ENCODE data around the gene CD74.

CD74 gene

DNA sequence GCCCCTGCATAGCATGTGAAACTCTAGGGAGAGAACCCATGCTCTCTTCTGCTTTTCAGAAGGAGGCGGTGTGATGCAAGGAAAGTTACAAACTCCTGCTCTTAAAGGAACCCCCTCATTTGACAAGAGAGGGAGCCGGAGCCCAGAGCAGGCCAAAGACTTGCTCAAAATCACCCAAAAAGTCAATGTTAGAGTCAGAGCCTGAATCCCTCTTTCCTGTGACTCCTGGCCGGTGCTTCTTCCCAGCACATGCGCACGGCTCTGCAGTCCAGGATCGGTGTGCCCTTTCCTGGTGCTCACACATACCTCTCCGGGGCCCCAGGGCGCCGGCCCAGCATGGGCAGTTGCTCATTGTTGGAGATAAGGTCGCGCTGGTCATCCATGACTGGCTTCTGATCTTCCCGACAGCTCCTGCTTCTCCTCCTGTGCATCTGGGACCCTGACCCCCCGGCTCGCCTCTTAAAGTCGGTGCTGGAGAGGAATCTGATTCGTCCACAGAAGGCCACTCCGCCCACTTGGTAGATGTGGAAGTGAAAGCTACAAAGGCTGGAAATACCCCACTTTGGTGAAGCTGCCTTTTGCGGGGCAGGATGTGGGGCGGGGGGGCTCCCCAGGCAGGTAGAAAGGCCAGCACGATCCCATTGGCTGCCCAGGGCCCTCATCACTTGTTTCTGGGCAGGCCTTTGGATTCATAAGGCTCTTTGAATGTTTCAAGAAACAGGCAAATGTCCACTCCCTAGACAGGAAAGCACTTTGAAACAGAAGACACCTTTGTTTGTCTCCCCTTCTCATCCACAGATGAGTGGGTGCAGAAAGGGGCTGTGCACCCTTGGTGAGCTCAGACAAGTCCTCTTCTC is at the start of gene CD74:
Gene CD74 (minus strand): TSS at position 592 of the 857 bp plus-strand sequence. CDS start 161 bp downstream, at position 431.
- H3K4me3 ChIP-seq (ENCODE audit: low read depth, low read length) = peak within 1 kb of the TSS; percentile 97
- TF ChIP-seq, protein P1, sequence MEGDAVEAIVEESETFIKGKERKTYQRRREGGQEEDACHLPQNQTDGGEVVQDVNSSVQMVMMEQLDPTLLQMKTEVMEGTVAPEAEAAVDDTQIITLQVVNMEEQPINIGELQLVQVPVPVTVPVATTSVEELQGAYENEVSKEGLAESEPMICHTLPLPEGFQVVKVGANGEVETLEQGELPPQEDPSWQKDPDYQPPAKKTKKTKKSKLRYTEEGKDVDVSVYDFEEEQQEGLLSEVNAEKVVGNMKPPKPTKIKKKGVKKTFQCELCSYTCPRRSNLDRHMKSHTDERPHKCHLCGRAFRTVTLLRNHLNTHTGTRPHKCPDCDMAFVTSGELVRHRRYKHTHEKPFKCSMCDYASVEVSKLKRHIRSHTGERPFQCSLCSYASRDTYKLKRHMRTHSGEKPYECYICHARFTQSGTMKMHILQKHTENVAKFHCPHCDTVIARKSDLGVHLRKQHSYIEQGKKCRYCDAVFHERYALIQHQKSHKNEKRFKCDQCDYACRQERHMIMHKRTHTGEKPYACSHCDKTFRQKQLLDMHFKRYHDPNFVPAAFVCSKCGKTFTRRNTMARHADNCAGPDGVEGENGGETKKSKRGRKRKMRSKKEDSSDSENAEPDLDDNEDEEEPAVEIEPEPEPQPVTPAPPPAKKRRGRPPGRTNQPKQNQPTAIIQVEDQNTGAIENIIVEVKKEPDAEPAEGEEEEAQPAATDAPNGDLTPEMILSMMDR (IDR thresholded peaks at IDR 0.05; ENCODE audit: borderline replicate concordance, insufficient read depth, low read depth, low read length) = no peak

DNA sequence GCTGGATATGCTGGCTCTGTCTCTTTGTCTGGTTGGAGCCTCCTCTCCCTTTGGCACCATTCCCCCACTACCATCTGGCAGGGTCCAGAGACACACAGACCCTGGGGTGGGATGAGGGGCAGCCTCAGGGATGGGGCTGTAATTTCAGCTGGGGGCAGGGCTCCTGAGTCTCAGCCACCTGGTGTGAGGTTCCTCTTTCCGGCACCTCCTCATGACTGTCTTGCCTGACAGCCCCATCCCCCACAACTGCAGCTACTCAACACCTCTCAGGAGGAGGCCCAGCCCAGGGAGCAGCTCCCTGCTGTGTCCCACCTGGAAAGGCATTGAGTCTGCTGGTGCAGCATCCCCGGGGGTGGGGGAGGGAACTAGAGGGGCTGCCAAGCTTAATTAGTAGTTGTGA is 48.5 kb upstream of the CD74 start:
- no peak overlapping the region for H3K4me3 ChIP-seq (ENCODE audit: low read depth, low read length)
- TF ChIP-seq, protein P1 (IDR thresholded peaks at IDR 0.05; ENCODE audit: borderline replicate concordance, insufficient read depth, low read depth, low read length) = no peak

DNA sequence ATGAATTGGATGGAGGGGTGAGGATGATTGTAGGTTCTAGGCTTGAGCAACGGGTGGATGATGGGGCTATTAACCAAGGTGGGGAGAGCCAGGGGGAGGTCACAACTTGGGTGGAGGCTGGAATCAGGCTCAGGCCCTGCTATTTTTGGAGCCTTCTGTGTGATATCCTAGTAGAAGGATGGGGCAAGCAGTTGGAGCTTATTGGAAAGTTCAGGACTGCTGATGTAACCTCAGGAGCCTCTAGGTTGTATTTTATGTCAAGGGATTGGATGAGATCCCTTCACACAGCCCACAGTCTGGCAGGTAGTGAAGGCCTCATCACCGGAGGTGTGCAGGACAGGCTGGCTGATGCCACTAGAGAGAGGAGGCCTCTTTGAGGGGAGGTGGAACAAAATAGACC is 48.1 kb upstream of the CD74 start:
- TF ChIP-seq, protein P1 (IDR thresholded peaks at IDR 0.05; ENCODE audit: borderline replicate concordance, insufficient read depth, low read depth, low read length) = no peak
- H3K4me3 ChIP-seq (ENCODE audit: low read depth, low read length) = no peak overlapping the region

DNA sequence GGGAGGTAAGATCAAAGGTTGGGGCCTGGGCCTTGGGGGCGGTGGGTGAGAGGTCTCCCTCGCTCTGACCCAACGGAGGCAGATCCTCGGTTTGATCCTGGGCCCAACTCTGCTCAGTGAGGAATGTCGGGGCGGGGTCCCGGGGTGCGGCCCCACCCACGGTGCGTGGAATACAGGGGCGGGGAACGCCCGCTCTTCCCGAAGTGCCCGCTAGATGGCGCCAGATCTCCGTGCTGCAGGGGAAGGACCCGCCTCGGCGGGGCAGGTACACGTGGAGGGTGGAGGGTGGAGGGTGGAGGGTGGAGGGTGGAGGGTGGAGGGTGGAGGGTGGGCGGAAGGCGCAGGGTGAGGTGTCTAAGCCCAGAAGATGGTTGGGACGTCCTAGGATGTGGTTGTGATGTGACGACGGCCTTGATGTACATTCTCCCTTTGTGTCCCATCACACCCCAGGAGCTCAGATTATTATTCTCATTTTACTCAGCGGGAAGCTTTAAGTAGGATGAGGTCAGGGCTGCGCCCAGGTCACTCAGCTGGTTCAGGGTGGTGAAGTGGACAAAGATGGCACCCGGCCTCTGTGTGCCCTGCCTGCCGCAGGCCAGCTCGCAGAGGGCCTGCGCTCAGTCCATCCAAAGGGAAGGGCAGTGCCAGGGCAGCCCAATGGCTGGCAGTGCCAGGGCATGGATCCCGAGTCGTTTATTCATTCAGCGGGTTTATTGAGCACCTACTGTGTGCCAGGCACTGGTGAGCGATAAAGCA is 46.3 kb upstream of the CD74 start:
- TF ChIP-seq, protein P1 (IDR thresholded peaks at IDR 0.05; ENCODE audit: borderline replicate concordance, insufficient read depth, low read depth, low read length) = peak; percentile 79
- peak overlapping the region; percentile 19 for H3K4me3 ChIP-seq (ENCODE audit: low read depth, low read length)

DNA sequence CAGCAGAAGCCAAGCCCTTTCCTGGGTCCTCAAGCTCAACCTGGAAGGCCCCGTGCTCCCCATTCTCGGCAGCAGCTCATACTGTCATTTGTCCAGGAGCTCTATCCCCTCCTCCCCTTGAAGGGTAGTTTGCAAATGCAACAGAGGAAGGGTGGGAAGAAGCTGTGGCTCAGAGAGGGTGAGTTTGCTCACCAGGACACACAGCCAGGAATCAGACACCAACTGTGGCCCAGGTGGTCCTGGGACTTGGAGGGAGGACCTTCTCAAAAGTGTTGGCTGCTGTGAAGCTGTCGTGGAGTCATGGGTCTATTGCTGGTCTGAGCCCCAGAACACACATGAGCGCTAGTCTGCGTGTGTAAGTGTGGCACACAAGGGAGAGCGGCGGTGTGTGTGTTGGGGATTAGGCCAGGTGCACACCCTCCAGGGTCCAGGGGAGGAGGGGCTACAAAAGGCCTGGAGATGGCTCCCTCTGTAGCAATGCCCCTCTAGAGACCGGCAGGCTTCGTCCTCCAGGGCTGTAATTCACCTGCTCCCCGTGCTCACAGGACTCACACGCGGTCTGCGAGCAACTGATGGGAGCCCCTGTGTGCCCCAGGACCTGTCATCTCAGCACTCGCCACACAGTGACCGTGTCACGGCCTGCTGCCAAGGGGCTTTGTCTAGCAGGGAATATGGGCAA is 45.0 kb upstream of the CD74 start:
- H3K4me3 ChIP-seq (ENCODE audit: low read depth, low read length) = no peak overlapping the region
- TF ChIP-seq, protein P1 (IDR thresholded peaks at IDR 0.05; ENCODE audit: borderline replicate concordance, insufficient read depth, low read depth, low read length) = no peak

DNA sequence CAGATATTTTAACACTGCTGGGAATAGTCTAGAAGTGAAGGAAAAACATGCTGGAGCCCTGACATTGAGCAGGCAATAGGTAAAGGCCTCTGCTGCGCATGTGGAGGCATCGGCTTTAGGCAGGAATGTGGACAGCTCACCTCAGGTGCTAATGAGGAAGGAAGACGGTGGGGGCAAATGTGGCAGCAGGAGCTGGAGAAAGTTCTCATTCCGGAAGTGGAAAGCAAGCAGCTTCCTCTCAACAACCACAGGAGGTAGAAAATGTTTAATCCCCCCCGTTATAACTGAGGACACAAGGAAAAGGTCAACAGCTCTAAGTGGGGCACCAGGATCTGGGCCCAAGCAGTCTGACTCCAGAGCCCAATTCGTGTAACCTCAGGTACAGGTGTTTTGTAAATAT is 44.4 kb upstream of the CD74 start:
- TF ChIP-seq, protein P1 (IDR thresholded peaks at IDR 0.05; ENCODE audit: borderline replicate concordance, insufficient read depth, low read depth, low read length) = no peak
- no peak overlapping the region for H3K4me3 ChIP-seq (ENCODE audit: low read depth, low read length)

Data from GM12875 (cell line).